ENCODE results near the gene CFLAR.

CFLAR gene

GRCh38 chr2:201182650-201183364 is 66.8 kb downstream of the CFLAR start, which contains the start of gene CASP10:
TSS of gene CASP10 (plus strand) at chr2:201183141. CDS start at chr2:201185778, 2,637 bp downstream.
- peak; percentile 93 for DNase-seq (ENCODE audit: low spot score)

- DNase-seq (ENCODE audit: low spot score) = no peak
Observed at GRCh38 chr2:201183365-201183727, 67.4 kb downstream of the CFLAR start.

GRCh38 chr2:201183835-201184234 is 67.9 kb downstream of the CFLAR start:
- peak; percentile 49 for DNase-seq (ENCODE audit: low spot score)

GRCh38 chr2:201184248-201184647 is 68.3 kb downstream of the CFLAR start:
- DNase-seq (ENCODE audit: low spot score) = peak; percentile 48

- peak; percentile 19 for DNase-seq (ENCODE audit: low spot score)
Observed at GRCh38 chr2:201185863-201186262, 69.9 kb downstream of the CFLAR start.

GRCh38 chr2:201186982-201187381 is 71.0 kb downstream of the CFLAR start:
- DNase-seq (ENCODE audit: low spot score) = no peak

GRCh38 chr2:201188449-201188848 is 72.5 kb downstream of the CFLAR start:
- no peak for DNase-seq (ENCODE audit: low spot score)

GRCh38 chr2:201191132-201191875 is 75.3 kb downstream of the CFLAR start:
- DNase-seq (ENCODE audit: low spot score) = no peak

GRCh38 chr2:201194097-201194496 is 78.1 kb downstream of the CFLAR start:
- no peak for DNase-seq (ENCODE audit: low spot score)

- no peak for DNase-seq (ENCODE audit: low spot score)
Observed at GRCh38 chr2:201195331-201195730, 79.4 kb downstream of the CFLAR start.

GRCh38 chr2:201196003-201196402 is 80.0 kb downstream of the CFLAR start:
- peak; percentile 37 for DNase-seq (ENCODE audit: low spot score)

GRCh38 chr2:201196803-201197202 is 80.8 kb downstream of the CFLAR start:
- DNase-seq (ENCODE audit: low spot score) = no peak

GRCh38 chr2:201197781-201198180 is 81.8 kb downstream of the CFLAR start:
- no peak for DNase-seq (ENCODE audit: low spot score)

GRCh38 chr2:201199847-201200246 is 83.9 kb downstream of the CFLAR start:
- no peak for DNase-seq (ENCODE audit: low spot score)

GRCh38 chr2:201200345-201200744 is 84.4 kb downstream of the CFLAR start:
- no peak for DNase-seq (ENCODE audit: low spot score)

GRCh38 chr2:201201371-201201770 is 85.4 kb downstream of the CFLAR start:
- DNase-seq (ENCODE audit: low spot score) = no peak

- no peak for DNase-seq (ENCODE audit: low spot score)
Observed at GRCh38 chr2:201203916-201204654, 88.1 kb downstream of the CFLAR start.

GRCh38 chr2:201204655-201205514 is 88.9 kb downstream of the CFLAR start:
- DNase-seq (ENCODE audit: low spot score) = no peak

- no peak for DNase-seq (ENCODE audit: low spot score)
Observed at GRCh38 chr2:201205515-201205849, 89.5 kb downstream of the CFLAR start.

- DNase-seq (ENCODE audit: low spot score) = no peak
Observed at GRCh38 chr2:201208563-201209252, 92.7 kb downstream of the CFLAR start.

- DNase-seq (ENCODE audit: low spot score) = no peak
Observed at GRCh38 chr2:201215963-201216362, 100.0 kb downstream of the CFLAR start.
